HCT116 (cell line): ENCODE results near the gene APP.

ENCODE experiments used
- CEBPB ChIP-seq: IDR thresholded peaks from 2 replicates; pipeline ENCODE4 v1.6.1; 2012; ENCODE audit warnings: low read depth
- ELF1 ChIP-seq: IDR thresholded peaks from 2 replicates; pipeline ENCODE4 v1.6.1; 2012; ENCODE audit warnings: low read depth, borderline replicate concordance
- POLR2A ChIP-seq: IDR thresholded peaks from 2 replicates; pipeline ENCODE4 v1.7.0; 2011; ENCODE audit warnings: borderline replicate concordance; ENCODE audit not compliant: insufficient read depth, insufficient read length; ENCODE audit errors: extremely low read depth
- ZFX ChIP-seq: fragments of 450-650 bp; IDR thresholded peaks from 2 replicates; pipeline ENCODE4 v1.6.1; 2017
- TF ChIP-seq, protein P1 (sequence below), 3 experiments: fragments of 200-600 bp in 1 of 3; sonication (generic) in 1 of 3; IDR thresholded peaks in 2 of 3; conservative IDR thresholded peaks in 1 of 3; 2 replicates each; pipeline ENCODE4 v1.5.1; 2012 to 2017; ENCODE audit warnings: low read depth in 2 of 3, low read length in 2 of 3, antibody characterized with exemption in 1 of 3, borderline replicate concordance in 1 of 3, control low read depth in 1 of 3, mild to moderate bottlenecking in 1 of 3, mixed read lengths in 1 of 3, mixed run types in 1 of 3, moderate library complexity in 1 of 3; ENCODE audit not compliant: insufficient read depth in 1 of 3
- TF ChIP-seq, protein P2 (sequence below): IDR thresholded peaks from 2 replicates; pipeline ENCODE4 v1.6.1; 2011; ENCODE audit warnings: mild to moderate bottlenecking, low read length, moderate library complexity; ENCODE audit not compliant: insufficient replicate concordance; ENCODE audit errors: extremely low read depth
- TF ChIP-seq, protein P3 (sequence below): IDR thresholded peaks from 2 replicates; pipeline ENCODE4 v1.6.1; 2012; ENCODE audit warnings: low read depth

DNA sequence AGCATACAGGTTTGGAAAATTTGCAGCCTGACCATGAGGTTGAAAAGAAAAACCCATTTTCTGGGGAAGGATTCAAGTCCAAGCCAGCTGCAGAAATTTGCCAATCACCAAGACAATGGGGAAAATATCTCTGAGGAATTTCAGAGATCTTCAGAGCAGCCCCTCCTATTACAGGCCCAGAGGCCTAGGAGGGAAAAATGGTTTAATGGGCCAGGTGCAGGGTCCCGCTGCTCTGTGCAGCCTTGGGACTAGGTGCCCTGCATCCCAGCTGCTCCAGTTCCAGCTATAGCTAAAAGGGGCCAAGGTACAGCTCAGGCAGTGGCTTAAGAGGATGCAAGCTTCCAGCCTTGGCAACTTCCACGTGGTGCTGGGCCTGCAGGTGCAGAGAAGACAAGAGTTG is 322.3 kb downstream of the APP start:
- TF ChIP-seq POLR2A (no peak), ELF1 (no peak), ZFX (no peak), CEBPB (no peak)
- TF ChIP-seq, protein P1, sequence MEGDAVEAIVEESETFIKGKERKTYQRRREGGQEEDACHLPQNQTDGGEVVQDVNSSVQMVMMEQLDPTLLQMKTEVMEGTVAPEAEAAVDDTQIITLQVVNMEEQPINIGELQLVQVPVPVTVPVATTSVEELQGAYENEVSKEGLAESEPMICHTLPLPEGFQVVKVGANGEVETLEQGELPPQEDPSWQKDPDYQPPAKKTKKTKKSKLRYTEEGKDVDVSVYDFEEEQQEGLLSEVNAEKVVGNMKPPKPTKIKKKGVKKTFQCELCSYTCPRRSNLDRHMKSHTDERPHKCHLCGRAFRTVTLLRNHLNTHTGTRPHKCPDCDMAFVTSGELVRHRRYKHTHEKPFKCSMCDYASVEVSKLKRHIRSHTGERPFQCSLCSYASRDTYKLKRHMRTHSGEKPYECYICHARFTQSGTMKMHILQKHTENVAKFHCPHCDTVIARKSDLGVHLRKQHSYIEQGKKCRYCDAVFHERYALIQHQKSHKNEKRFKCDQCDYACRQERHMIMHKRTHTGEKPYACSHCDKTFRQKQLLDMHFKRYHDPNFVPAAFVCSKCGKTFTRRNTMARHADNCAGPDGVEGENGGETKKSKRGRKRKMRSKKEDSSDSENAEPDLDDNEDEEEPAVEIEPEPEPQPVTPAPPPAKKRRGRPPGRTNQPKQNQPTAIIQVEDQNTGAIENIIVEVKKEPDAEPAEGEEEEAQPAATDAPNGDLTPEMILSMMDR (IDR thresholded peaks at IDR 0.05 in 2 of 3, conservative IDR thresholded peaks at IDR 0.05 in 1 of 3; ENCODE audit: borderline replicate concordance in 1 of 3, insufficient read depth in 1 of 3, low read depth in 2 of 3, low read length in 2 of 3) = no peak
- TF ChIP-seq, protein P2, sequence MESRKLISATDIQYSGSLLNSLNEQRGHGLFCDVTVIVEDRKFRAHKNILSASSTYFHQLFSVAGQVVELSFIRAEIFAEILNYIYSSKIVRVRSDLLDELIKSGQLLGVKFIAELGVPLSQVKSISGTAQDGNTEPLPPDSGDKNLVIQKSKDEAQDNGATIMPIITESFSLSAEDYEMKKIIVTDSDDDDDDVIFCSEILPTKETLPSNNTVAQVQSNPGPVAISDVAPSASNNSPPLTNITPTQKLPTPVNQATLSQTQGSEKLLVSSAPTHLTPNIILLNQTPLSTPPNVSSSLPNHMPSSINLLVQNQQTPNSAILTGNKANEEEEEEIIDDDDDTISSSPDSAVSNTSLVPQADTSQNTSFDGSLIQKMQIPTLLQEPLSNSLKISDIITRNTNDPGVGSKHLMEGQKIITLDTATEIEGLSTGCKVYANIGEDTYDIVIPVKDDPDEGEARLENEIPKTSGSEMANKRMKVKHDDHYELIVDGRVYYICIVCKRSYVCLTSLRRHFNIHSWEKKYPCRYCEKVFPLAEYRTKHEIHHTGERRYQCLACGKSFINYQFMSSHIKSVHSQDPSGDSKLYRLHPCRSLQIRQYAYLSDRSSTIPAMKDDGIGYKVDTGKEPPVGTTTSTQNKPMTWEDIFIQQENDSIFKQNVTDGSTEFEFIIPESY = no peak
- TF ChIP-seq, protein P3, sequence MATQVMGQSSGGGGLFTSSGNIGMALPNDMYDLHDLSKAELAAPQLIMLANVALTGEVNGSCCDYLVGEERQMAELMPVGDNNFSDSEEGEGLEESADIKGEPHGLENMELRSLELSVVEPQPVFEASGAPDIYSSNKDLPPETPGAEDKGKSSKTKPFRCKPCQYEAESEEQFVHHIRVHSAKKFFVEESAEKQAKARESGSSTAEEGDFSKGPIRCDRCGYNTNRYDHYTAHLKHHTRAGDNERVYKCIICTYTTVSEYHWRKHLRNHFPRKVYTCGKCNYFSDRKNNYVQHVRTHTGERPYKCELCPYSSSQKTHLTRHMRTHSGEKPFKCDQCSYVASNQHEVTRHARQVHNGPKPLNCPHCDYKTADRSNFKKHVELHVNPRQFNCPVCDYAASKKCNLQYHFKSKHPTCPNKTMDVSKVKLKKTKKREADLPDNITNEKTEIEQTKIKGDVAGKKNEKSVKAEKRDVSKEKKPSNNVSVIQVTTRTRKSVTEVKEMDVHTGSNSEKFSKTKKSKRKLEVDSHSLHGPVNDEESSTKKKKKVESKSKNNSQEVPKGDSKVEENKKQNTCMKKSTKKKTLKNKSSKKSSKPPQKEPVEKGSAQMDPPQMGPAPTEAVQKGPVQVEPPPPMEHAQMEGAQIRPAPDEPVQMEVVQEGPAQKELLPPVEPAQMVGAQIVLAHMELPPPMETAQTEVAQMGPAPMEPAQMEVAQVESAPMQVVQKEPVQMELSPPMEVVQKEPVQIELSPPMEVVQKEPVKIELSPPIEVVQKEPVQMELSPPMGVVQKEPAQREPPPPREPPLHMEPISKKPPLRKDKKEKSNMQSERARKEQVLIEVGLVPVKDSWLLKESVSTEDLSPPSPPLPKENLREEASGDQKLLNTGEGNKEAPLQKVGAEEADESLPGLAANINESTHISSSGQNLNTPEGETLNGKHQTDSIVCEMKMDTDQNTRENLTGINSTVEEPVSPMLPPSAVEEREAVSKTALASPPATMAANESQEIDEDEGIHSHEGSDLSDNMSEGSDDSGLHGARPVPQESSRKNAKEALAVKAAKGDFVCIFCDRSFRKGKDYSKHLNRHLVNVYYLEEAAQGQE = no peak
